ENCODE measurements around the gene SHD.
"Not testable (repeated sequence)": the region's sequence is repeated elsewhere in the genome, so short reads cannot be mapped to it uniquely, and the experiment has no call there.

The SHD gene

DNA sequence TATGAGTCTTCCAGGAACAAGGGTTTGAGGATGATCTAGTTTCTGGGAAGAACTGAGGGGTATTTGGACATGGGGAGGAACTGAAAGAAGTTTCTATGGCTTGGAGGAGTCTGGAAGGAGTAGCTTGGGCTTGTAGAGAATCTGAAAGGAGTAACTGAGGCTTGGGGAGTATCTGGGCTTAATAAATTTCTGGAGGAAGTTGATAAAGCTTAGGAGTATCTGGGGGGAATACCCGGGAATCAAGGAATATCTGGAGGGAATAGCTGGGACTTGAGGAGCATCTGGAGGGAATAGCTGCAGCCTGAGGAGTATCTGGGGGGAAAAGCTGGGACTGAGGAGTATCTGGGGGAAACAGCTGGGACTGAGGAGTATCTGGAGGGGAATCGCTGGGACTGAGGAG, 41.4 kb downstream of the SHD start:
- DNase-seq (ENCODE audit: low read depth, low spot score), result no peak
- no peak overlapping the region for H3K4me3 ChIP-seq (ENCODE audit: low read length)

DNA sequence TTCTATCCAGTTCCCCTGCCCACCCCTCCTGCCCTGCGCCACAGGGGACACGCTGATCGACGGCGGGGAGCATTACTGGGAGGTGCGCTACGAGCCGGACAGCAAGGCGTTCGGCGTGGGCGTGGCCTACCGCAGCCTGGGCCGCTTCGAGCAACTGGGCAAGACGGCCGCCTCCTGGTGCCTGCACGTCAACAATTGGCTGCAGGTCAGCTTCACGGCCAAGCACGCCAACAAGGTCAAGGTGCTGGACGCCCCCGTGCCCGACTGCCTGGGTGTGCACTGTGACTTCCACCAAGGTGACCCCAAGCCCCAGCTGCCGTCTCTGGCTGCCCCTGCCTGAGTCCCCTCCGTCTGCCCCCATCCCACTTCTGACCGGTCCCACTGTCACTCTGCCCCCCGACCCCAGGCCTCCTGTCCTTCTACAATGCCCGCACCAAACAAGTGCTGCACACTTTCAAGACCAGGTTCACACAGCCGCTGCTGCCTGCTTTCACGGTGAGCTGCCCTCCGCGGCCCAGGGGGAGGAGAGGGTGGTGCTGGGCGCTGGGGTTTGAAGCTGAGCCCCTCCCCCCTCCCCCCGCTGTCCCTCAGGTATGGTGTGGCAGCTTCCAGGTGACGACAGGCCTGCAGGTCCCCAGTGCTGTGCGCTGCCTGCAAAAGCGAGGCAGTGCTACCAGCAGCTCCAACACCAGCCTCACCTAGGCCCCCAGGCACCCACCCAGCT, 44.0 kb downstream of the SHD start:
- DNase-seq (ENCODE audit: low read depth, low spot score), result no peak
- H3K4me3 ChIP-seq (ENCODE audit: low read length), result no peak overlapping the region

DNA sequence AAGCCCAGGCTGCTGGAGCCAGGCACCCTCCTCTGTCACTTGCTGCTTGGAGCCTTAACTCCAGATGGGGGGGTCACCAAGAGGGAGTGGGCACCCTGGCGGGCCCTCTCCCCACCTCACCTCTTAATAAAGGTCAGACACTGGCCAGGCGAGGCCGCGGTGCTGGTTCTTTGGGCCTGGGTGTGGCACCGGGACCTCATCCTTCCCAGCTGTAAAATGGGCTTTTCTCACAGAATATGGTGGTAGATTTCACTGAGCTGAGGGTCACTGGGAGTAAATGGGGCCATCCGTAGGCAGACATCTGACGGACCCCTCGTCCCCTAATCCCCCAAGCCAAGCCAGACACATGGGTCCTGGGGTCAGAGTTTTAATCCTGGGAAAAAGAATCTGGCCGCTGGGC, 44.6 kb downstream of the SHD start:
- no peak for DNase-seq (ENCODE audit: low read depth, low spot score)
- H3K4me3 ChIP-seq (ENCODE audit: low read length), result no peak overlapping the region

DNA sequence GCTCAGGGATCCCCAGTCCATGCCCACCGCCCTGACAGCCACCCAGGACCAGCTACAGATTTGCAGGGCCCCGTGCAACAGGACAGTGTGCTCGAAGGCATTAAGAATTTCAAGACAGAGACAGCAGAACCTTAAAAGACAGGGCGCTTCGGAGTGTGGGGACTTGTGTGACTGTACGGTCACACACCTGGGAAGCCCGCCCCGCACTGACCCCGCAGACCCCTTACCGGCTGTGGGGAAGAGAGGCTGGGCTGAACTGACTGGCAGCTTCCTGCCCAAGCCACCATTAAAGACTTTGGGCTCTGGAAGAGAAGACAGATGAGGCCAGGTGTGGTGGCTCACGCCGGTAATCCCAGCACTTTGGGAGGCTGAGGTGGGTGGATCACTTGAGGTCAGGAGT, 45.2 kb downstream of the SHD start:
- no peak for DNase-seq (ENCODE audit: low read depth, low spot score)

DNA sequence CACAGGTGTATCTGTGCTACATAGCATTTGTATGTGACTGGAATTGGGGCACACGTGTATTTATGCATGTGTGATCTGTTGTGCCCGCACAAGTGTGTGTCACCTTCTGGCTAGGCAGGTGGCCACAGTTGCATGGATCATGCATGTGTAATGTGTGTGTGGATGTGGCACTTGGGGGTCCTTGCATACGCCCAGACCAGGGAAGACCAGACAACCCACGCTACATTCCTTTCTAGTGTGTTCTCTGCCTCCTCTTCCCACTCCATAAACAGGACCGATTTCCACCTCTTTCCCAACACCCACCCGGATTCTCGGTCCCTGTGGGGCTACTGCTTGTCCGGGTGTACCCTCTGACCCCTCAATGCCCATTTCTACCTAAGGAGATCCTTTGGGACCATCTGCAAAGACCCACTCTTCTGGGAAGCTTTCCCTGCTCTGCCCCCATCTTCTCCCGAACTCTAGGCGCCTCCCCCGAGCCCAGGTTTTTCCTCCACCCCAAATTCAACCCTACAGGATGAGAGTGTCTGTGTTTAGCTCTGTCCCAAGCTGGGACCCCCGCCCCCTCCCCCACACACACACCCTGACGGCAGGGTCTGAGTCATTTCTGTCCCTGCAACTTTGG, 47.3 kb downstream of the SHD start:
- no peak overlapping the region for H3K4me3 ChIP-seq (ENCODE audit: low read length)
- no peak for DNase-seq (ENCODE audit: low read depth, low spot score)

More for the DNA sequence above, 45.2 kb downstream of the SHD start:
- no peak overlapping the region for H3K4me3 ChIP-seq (ENCODE audit: low read length)

DNA sequence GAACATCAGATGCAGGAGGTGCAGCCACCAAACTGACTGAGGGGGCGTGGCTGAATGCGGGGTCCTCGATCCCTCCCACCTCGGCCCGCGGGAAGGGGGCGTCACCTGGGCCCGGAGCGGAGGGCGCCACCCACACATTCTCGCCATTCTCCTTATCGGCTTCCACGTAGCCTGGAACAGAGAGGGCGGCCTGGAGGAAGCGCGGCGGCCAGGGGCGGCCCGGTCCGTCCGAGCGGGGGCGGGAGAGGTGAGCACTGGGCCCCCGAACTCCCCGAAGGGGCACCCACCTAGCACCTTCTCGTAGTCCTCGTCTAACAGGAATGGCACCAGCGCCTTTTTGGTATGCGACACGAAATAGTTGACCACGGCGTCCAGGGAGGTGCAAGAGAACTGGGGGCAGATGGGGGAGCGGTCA, 47.8 kb downstream of the SHD start:
- DNase-seq (ENCODE audit: low read depth, low spot score), result no peak
- no peak overlapping the region for H3K4me3 ChIP-seq (ENCODE audit: low read length)

DNA sequence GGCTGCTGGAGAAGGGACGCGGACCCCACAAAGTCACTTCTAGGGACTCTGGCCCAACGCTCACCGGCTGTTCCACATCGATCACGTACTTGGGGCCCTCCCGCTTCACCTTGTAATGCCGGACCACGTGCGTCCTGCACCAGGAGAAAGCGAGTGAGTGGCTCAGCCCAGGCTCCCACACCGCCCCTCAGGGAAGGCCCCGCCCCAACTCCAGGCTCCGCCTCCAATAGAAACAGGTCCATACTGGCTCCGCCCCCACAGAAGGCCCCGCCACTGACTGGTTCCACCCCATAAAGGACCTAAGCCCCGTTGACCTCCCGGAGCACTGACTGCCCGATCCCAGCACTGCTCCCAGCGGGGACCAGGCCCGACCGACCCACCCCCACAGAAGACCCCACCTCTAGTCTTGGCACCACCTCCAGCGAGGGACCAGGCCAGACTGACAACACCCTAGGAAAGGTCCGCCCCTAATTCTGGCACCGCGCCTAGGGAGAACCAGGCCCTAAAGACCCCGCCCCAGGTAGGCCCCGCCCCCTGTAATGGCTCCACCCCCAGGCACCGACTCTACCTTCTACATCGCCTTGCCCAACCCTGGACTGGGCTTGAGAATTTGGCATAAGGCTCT, 48.3 kb downstream of the SHD start:
- H3K4me3 ChIP-seq (ENCODE audit: low read length), result peak overlapping the region; percentile 52; the same call in 1 of the 2 replicates
- DNase-seq (ENCODE audit: low read depth, low spot score), result no peak

DNA sequence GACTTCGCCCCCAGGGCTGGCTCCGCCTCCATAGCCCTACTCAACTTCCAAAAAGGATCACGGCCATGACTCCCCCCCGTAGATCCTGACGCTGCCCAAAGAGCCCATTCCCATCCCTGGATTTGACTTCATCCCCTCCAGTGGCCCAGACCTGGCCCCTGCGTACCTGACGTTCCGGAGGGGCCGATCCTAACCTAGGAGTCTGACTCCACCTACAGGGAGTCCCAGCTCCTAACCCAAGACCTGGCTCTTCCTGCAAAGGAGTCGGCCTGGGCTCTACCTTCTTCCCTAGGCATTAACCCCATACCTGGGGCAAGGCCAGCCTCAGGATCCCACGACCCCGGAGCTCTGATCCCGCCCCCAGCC, 48.8 kb downstream of the SHD start:
- peak overlapping the region; percentile 52 for H3K4me3 ChIP-seq (ENCODE audit: low read length)
- no peak for DNase-seq (ENCODE audit: low read depth, low spot score)

DNA sequence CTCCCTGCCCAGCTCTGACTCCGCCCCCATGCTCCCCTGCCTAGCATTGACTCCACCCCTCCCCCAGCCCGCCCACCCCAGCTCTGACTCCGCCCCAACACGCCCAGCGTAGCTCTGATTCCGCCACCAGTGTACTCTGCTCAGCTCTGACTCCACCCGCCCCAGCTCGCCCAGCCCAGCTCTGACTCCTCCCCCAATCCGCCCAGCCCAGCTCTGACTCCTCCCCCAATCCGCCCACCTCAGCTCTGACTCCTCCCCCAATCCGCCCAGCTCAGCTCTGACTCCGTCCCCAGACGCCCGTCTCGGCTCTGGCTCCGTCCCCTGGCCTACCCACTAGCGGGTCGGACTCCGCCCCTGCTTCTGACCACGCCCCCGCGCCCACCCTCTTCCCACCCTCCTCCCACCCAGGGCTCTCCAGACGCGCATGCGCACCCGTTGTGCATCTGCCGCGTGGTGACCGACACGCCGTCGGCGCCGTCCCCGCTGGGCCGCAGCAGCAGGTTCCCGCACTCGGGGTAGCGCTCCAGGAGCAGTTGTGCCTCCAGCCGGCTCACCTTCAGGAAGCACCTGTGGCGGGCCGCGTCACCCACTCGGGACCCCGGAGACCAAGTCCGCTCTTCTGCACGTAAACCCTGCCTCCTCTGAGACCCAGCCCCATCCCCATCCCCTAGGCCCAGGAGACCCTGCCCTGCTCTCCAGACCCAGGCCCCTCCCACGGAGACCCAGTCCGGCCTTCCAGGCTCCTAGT, 49.4 kb downstream of the SHD start:
- peak overlapping the region; percentile 74 for H3K4me3 ChIP-seq (ENCODE audit: low read length)
- peak; percentile 91 for DNase-seq (ENCODE audit: low read depth, low spot score)

DNA sequence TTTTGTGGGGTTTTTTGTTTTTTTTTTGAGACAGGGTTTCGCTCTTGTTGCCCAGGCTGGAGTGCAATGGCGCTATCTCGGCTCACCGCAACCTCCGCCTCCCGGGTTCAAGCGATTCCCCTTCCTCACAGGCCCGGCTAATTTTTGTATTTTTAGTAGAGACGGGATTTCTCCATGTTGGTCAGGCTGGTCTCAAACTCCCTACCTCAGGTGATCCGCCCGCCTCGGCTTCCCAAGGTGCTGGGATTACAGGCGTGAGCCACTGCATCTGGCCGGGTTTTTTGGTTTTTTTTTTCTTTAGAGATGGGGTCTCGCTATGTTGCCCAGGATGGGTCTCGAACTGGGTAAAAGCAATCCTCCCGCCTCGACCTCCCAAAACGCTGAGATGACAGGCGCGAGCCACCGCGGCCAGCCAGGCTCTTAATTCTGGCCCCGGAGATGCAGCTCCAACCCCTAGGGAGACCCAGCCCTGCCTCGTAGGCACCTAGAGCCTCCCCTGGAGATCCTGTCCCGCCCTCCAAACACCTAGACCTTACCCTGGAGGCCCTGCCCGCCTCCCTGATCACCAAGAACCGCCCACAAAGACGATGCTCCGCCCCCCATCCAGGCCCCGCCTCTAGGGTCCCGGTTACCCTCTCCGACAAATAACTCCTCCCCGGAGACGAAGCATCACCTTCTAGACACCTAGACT, 50.1 kb downstream of the SHD start:
- peak overlapping the region; percentile 74 for H3K4me3 ChIP-seq (ENCODE audit: low read length)
- DNase-seq (ENCODE audit: low read depth, low spot score), result not testable (repeated sequence)

DNA sequence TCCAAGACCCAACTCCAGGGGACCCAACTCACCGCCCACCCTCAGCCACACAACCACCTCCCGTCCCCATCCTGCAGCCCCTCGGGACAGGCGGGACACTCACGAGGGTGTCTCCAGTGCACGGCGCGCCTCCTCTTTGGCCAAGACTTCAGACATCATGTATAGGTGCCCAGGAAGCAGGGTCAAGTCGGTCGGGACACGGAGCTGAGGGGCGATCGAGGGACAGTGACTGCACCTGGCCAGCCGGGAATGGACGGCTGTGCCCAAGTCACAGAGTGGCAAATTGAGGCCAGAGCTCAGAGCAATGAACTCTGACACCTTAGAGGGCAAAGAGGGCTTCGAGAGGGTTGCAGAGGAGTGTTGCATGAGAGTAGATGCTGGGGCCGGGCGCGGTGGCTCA, 50.8 kb downstream of the SHD start:
- H3K4me3 ChIP-seq (ENCODE audit: low read length), result no peak overlapping the region
- no peak for DNase-seq (ENCODE audit: low read depth, low spot score)

DNA sequence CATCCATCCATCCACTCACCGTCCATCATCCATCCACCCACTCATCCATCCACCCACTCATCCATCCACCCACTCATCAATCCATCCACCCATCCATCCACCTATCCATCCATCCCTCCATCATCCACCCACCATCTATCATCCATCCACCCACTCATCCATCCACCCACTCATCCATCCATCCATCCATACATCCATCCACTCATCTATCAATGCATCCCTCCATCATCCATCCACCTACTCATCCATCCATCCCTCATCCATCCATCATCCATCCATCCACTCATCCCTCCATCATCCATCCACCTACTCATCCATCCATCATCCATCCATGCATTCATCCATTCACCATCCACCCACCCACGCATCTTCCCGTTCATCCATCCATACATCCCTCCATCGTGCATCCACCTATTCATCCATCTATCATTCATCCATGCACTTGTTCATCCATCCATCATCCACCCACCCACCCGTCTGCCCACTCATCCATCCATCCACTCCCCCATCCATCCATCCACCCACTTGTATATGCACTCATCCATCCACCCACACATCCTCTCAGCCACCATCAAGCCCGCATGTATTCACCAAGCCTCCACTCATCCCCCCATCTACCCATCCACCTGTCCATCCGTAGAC, 56.0 kb downstream of the SHD start:
- no peak for DNase-seq (ENCODE audit: low read depth, low spot score)
- H3K4me3 ChIP-seq (ENCODE audit: low read length), result no peak overlapping the region

DNA sequence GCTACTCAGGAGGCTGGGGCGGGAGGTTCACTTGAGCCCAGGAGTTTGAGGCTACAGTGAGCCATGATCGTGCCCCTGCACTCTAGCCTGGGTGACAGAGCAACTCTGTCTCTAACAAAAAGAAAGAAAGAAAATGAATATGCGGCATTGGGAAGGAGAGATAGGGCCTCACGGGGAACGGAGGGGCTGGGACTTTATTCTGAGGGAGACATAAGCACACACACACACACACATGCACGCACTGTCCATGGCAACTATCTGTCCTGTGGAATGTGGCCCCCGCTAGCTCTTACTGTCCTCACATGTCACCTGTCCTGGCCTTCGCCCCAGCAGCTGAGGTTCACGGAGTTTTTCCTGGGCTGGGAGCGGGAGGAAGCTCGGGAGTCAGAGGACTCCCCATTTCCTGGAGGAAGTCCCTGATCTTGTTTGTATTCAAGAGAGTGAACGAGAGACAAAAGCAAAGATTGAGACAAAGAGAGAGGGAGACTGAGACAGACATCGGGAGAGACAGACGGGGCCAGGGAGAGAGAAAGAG, 58.9 kb downstream of the SHD start:
- no peak for DNase-seq (ENCODE audit: low read depth, low spot score)
- H3K4me3 ChIP-seq (ENCODE audit: low read length), result no peak overlapping the region

DNA sequence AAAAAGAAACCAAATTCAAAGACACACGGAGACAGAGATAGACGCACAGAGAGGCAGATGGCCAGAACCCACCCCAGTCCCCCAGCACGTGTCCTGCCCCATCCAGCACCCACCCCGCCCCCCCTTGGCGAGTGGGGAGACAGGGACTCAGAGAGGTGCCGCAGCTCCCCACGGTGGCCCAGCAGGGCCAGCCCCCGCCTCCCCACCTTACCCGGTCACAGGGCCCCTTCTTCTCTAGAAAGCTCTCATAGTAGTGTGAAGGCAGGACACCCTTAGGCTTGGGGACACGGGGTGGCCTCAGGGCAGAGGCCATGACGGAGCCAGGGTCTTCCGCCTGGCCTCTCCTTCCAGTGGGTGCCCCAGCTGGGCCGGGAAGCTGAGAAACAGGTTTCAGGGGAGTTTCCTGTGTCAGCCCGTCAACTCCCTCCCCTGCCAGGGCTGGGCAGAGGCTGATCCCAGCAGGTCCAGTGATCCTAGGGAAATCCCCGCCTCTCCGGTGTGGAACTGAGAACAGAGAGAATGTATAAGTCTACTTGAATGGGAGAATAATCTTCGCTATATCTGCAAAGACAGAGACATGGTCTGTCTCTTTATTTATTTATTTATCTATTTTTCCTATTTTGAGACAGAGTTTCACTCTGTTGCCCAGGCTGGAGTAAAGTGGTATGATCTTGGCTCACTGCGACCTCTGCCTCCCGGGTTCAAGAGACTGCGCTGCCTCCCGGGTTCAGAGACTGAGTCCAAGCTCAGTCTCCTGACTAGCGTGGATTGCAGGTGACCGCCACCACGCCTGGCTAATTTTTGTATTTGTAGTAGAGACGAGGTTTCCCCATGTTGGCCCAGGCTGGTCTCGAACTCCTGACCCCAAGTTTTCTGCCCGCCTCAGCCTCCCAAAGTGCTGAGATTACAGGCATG, 59.6 kb downstream of the SHD start, which contains the start of gene STAP2:
Gene STAP2 (minus strand): TSS at position 387 of the 915 bp plus-strand sequence. CDS start 74 bp downstream, at position 313.
- no peak within 1 kb of the TSS for H3K4me3 ChIP-seq (ENCODE audit: low read length)

More for the DNA sequence above, 59.6 kb downstream of the SHD start, which contains the start of gene STAP2:
- DNase-seq (ENCODE audit: low read depth, low spot score), result no peak

Measured in Jurkat, Clone E6-1 (cell line).